Activated B cell treated with CpG ODN at 0.5 μM for 24 hours (primary cell): ENCODE data around the gene COL16A1. TPM values are rescaled to one million over a fixed set of nuclear protein-coding genes. Genes with fewer than 3 reads are reported as not detected.
A peak's percentile ranks its signal among the peaks of the same experiment; 100 is the strongest.

Experiments used
- ATAC-seq: fragments of 200-7000 bp; cut with Tn5 transposase; one replicate; pipeline ENCODE4 v1.10.0; 2021; ENCODE audit warnings: low read depth, mild to moderate bottlenecking, moderate library complexity
- CTCF ChIA-PET: fragments of 350-600 bp; sonication (Branson Sonifier 250); formaldehyde crosslinking; loops from one replicate; lab custom pipeline; 2021; ENCODE audit warnings: antibody characterized with exemption; lab: Charles Lee
- POLR2A ChIA-PET: fragments of 350-600 bp; sonication (Branson Sonifier 250); formaldehyde crosslinking; loops from one replicate; lab custom pipeline; 2021; ENCODE audit warnings: antibody characterized with exemption; lab: Charles Lee
- DNase-seq: peaks from one replicate; pipeline ENCODE4 v3.0.0; 2022
- H3K27ac Mint-ChIP-seq: one replicate; pipeline ENCODE4 v1.8.0; 2020; ENCODE audit warnings: mixed read lengths
- H3K27me3 Mint-ChIP-seq: one replicate; pipeline ENCODE4 v1.8.0; 2021; ENCODE audit warnings: mixed read lengths
- H3K36me3 Mint-ChIP-seq: one replicate; pipeline ENCODE4 v1.8.0; 2021; ENCODE audit warnings: low read depth, mixed read lengths
- H3K4me1 Mint-ChIP-seq: one replicate; pipeline ENCODE4 v1.8.0; 2021; ENCODE audit warnings: mixed read lengths
- H3K4me3 Mint-ChIP-seq: one replicate; pipeline ENCODE4 v1.8.0; 2020; ENCODE audit warnings: mild to moderate bottlenecking, mixed read lengths
- H3K9me3 Mint-ChIP-seq: one replicate; pipeline ENCODE4 v1.8.0; 2020; ENCODE audit warnings: mixed read lengths
- CTCF ChIP-seq: fragments of 200-600 bp; IDR thresholded peaks from one replicate; pipeline ENCODE4 v1.8.0; 2022; ENCODE audit warnings: antibody characterized with exemption, mild to moderate bottlenecking
- intact Hi-C: fragments of 100-400 bp; cut with micrococcal nuclease; formaldehyde crosslinking; loops from one replicate; pipeline ENCODE4 v1.15.1; 2024
- total RNA-seq: library from RNA; stranded (reverse); gene quantifications from 2 replicates; pipeline ENCODE4 v1.2.3, GENCODE V29; 2022

Gene COL16A1
- total RNA-seq, 1 donor from 2014 or later, result 0.31 TPM

- H3K36me3 Mint-ChIP-seq, result peaks cover 32% of the 10 kb centered on the region
- ATAC-seq (peak; percentile 76), DNase-seq (no peak)
- peak overlapping the region; percentile 44 for H3K4me3 Mint-ChIP-seq
- H3K27ac Mint-ChIP-seq, result peak overlapping the region; percentile 69
- H3K9me3 Mint-ChIP-seq, result no peaks in the 10 kb centered on the region
- intact Hi-C loops, result no loop called here
- TF ChIP-seq CTCF, result no peak
- ChIA-PET CTCF (no interaction called here), POLR2A (interaction anchor here (0.6 to 1.6 kb wide), 4 partner anchors 32 to 858 kb away, joined by 3 to 7 read pairs (median 6); no protein-coding TSS in a partner anchor)
- peaks cover 25% of the 10 kb centered on the region for H3K4me1 Mint-ChIP-seq
- no peaks in the 10 kb centered on the region for H3K27me3 Mint-ChIP-seq
These were observed 65.7 kb downstream of the COL16A1 start for GRCh38 chr1:31637915-31638673.

GRCh38 chr1:31633117-31633516 lies 70.7 kb downstream of the COL16A1 start:
- H3K27ac Mint-ChIP-seq, result no peak overlapping the region
- H3K27me3 Mint-ChIP-seq, result no peaks in the 10 kb centered on the region
- no peak overlapping the region for H3K4me3 Mint-ChIP-seq
- ChIA-PET CTCF (interaction anchor here (0.8 to 1.0 kb wide), 2 partner anchors 10 to 69 kb away, joined by 3 to 4 read pairs; no protein-coding TSS in a partner anchor), POLR2A (no interaction called here)
- H3K9me3 Mint-ChIP-seq, result no peaks in the 10 kb centered on the region
- no peak for ATAC-seq
- peaks cover 17% of the 10 kb centered on the region for H3K4me1 Mint-ChIP-seq
- H3K36me3 Mint-ChIP-seq, result peaks cover 79% of the 10 kb centered on the region
- no peak for TF ChIP-seq CTCF
- intact Hi-C loops, result no loop called here
- DNase-seq, result no peak

- no peaks in the 10 kb centered on the region for H3K9me3 Mint-ChIP-seq
- ATAC-seq (no peak), DNase-seq (no peak)
- no peak overlapping the region for H3K4me3 Mint-ChIP-seq
- intact Hi-C loops, result no loop called here
- peaks cover 13% of the 10 kb centered on the region for H3K4me1 Mint-ChIP-seq
- no peaks in the 10 kb centered on the region for H3K27me3 Mint-ChIP-seq
- H3K27ac Mint-ChIP-seq, result no peak overlapping the region
- H3K36me3 Mint-ChIP-seq, result peaks cover 81% of the 10 kb centered on the region
- POLR2A ChIA-PET, result no interaction called here
- no peak for TF ChIP-seq CTCF
- CTCF ChIA-PET, result interaction anchor here (0.8 to 1.0 kb wide), 2 partner anchors 10 to 69 kb away, joined by 3 to 4 read pairs; no protein-coding TSS in a partner anchor
These were observed 71.2 kb downstream of the COL16A1 start for GRCh38 chr1:31632649-31633048.

- ChIA-PET CTCF (interaction anchor here (1.1 kb wide), 1 partner anchor 38 kb away, joined by 3 read pairs; no protein-coding TSS in a partner anchor), POLR2A (no interaction called here)
- Mint-ChIP-seq H3K36me3 (peaks cover 78% of the 10 kb centered on the region), H3K27ac (no peak overlapping the region), H3K9me3 (no peaks in the 10 kb centered on the region), H3K4me3 (no peak overlapping the region), H3K4me1 (peaks cover 6% of the 10 kb centered on the region), H3K27me3 (no peaks in the 10 kb centered on the region)
- intact Hi-C loops, result no loop called here
- DNase-seq, result no peak
- no peak for TF ChIP-seq CTCF
- ATAC-seq, result no peak
These were observed 74.8 kb downstream of the COL16A1 start for GRCh38 chr1:31628931-31629556.

- no peak for ATAC-seq
- CTCF ChIA-PET, result no interaction called here
- no peak for DNase-seq
- no peak for TF ChIP-seq CTCF
- Mint-ChIP-seq H3K4me3 (no peak overlapping the region), H3K4me1 (peaks cover 10% of the 10 kb centered on the region), H3K27ac (no peak overlapping the region), H3K9me3 (no peaks in the 10 kb centered on the region), H3K27me3 (no peaks in the 10 kb centered on the region), H3K36me3 (peaks cover 76% of the 10 kb centered on the region)
- POLR2A ChIA-PET, result no interaction called here
- intact Hi-C loops, result no loop called here
These were observed 75.8 kb downstream of the COL16A1 start for GRCh38 chr1:31627930-31628559.
